ENCODE measurements around the gene PKHD1.
A peak's percentile ranks its signal among the peaks of the same experiment; 100 is the strongest.

The PKHD1 gene

DNA sequence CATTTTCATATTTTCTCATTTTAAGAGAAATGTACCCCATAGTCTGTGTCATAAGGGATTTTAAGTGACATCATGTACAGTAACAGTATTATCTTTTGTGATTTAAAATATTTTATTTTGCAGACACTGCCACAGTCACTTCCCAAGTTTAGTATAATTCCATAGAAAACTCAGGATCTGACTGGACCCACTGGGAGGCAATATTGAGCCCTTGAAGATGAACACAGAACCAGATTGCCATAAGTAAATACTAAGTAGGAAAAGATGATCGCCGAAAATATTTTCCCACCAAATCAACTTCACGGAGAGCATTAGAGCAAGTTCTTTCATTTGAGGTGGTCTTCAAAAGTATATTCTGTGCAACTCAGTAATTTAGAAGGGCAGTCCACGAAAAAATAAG lies 17.6 kb upstream of the PKHD1 start:
- no peak for DNase-seq

- DNase-seq, result no peak
Observed at GRCh38 chr6:52103623-52104022, 16.2 kb upstream of the PKHD1 start.

DNA sequence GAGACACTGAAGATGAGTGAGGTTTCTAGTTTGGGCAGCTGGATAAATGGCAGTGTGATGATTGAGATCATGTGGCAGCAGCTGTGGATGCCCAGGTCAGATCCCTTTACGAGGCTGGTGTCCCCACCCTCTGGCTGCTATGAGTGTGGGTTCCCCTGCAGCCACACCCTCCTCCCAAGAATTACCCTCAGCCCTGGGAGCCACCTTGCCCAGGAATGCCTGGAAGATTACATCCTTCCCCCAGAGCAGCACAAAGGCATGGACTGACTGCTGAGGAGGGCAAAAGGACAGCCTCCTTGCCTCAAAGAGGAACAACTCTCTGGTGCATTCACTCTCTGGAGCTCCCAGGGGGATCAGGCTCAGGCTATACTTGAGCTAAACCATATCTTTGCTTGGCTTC lies 15.0 kb upstream of the PKHD1 start:
- DNase-seq, result no peak

GRCh38 chr6:52098721-52099120 lies 11.3 kb upstream of the PKHD1 start:
- no peak for DNase-seq

DNA sequence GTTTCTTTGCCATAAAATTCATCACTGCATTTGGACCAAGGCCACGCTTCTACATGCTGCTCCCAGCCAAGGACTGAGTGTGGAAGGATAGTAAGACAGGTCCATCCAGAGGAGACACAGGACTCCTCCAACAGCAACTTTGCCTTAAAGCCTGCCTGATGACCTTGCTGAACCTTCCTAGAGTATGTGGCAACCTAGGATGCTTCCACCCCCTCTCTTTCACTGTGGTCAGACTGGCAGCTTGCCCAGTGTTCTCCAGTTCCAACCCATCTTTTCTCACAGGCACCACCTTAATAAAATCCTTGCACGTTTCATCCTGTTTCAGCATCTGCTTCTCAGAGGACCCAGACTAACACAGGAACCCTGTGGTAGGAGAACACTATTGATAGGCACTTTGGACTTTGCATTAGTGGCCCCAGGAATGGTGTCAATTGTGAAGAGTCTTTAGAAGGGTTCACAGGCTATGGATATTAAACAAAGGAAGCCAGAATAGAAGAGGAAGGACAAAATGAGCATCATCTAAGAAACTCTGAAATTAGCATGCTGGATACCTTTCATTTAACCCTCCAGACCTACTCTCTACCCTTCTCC lies 2.4 kb upstream of the PKHD1 start:
- DNase-seq, result no peak

GRCh38 chr6:52086741-52087140 lies 672 bp downstream of the PKHD1 start:
- no peak for DNase-seq

GRCh38 chr6:52081237-52081636 lies 6.2 kb downstream of the PKHD1 start:
- DNase-seq, result no peak

DNA sequence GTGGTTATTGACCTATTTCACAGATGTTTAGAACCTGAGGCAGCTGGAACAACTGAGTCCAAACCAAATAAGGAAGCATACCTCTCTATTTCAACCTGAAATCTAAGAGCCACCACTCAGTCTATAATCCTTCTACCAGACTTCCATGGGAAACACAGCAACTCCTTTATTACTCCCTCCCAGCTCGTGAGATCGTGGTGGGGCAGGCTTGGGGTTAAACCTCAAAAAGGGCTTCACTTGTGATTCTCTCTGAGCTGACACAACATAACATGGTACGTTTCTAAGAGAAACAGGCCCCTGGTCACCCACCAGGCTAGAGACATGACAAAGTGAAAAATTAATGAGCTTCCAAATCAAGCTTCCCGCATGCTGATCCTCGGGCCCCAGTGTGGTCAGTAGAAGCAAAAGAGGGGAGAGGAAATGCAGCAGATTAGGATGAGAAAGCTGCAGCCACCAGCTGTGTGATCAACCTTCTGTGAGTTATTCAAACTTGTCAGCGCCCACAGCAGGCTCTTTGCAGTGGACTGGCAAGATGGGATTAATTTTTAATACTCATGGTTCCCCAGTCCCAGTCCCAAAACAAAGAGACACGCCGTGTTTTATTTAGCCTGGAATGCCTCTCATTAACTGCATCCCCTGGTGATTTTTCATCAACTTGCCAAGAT lies 9.3 kb downstream of the PKHD1 start:
- no peak for DNase-seq

- no peak for DNase-seq
Observed at GRCh38 chr6:52077180-52077884, 10.1 kb downstream of the PKHD1 start.

DNA sequence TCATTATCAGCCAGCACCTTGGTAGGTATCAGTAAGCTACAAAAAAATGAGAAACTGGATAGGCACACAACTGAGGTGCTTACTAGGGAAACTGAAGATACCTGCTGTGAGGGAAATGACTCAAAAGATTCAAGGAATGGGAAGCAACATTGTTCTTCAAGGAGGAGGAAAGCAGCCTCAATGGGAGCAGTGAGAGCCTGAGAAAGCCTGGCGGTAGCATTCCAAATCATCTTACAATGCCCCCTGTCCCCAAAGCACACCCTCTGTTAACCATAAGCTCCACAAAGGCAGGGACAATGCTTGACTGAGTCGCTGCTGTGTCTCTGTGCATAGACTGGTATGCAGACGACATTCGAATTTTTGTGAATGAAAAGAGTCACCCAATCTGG lies 10.6 kb downstream of the PKHD1 start:
- no peak for DNase-seq

DNA sequence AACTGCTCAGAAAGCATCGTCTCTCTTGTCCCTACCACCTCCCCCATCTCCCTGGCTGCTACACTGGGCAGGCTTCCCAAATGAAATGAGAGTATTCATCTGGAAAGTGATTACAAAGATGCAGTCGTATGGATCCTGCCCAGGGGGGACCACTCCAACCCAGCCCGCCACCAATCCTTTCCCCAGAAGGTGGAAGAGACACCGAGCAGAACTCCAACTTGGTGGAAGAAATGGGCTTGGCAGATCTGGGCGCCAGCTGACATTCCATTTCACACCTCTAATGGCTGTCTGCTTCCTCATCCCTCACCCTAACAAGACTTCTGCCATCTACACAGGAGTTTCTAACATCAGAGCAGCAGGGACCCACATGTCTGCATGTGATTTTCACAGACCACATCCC lies 12.7 kb downstream of the PKHD1 start:
- no peak for DNase-seq

- no peak for DNase-seq
Observed at GRCh38 chr6:52074155-52074554, 13.3 kb downstream of the PKHD1 start.

- DNase-seq, result no peak
Observed at GRCh38 chr6:52065621-52066020, 21.8 kb downstream of the PKHD1 start.

GRCh38 chr6:52063584-52064344 lies 23.6 kb downstream of the PKHD1 start:
- DNase-seq, result peak; percentile 58

GRCh38 chr6:52061481-52061880 lies 25.9 kb downstream of the PKHD1 start:
- no peak for DNase-seq

DNA sequence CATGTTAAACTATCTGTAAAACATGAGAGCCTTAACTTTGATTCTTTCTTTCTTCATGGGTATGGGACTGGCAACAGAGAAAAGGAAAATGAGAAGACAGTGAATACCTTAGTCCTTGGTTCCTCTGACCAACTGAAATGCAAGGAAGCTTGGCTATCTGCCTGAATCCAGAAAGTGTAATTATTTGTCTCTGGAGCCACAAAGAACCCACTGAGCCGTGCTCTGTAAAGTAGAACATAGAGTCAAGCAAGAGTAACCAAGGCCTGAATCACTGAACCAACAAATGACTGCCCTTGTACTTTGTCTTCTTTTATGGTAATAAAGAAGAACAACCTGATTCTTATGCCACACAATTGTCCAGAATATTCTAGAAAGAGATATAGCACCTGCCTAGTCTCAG lies 27.6 kb downstream of the PKHD1 start:
- no peak for DNase-seq

DNA sequence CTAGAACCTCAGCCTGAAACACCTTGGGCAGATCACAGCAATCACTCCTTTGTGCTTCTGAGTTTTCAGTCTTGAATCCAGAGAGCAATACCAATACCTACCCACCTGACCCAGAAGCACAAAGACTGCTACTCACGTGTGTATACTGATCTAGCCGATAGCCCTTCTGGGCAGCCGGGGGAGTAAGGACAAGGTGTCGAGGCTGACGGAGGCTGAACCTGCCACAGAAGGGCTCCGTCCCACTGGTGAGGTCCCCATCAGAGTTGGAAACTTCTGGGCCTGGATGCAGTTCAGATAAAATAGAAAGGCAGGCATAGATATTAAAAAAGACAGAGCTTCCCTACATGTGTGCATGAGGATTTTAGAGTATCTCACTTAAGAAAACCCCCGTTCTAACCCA lies 32.0 kb downstream of the PKHD1 start:
- DNase-seq, result no peak

- DNase-seq, result no peak
Observed at GRCh38 chr6:52053038-52053695, 34.2 kb downstream of the PKHD1 start.

- no peak for DNase-seq
Observed at GRCh38 chr6:52050051-52050405, 37.4 kb downstream of the PKHD1 start.

DNA sequence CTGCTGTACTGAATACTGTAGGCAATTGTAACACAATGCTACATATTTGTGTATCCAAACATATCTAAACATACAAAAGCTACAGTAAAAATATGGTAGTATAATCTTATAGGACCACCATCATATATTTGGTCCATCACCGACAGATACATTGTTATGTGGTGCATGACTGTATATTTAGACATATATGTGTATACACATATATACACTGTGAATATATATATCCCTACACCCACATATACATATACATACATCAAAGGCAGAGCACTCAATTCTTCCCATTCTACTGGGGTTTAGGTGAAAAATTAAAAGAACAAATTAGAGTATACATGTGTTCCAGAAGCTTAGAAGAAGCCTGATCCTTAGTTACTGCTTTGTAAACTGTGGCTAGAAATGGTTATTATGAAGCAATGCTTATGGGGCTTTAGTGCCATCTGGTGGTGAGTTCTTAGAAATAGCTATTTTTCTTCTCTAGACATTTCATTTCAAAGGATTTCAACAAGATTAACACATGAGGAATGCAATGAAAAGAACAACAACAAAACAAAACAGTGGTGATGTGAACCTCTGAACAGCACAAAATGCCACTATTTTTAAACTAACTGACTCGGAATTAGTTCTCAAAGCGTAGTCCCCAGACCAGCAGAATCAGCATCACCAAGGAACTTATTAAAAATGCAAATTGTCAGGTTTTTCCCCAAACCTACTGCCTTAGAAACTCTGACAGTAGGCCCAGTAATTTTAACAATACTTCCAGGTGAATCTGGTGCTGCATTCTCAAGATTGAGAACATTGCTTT lies 38.0 kb downstream of the PKHD1 start:
- peak; percentile 35 for DNase-seq

- no peak for DNase-seq
Observed at GRCh38 chr6:52046456-52046855, 41.0 kb downstream of the PKHD1 start.

DNA sequence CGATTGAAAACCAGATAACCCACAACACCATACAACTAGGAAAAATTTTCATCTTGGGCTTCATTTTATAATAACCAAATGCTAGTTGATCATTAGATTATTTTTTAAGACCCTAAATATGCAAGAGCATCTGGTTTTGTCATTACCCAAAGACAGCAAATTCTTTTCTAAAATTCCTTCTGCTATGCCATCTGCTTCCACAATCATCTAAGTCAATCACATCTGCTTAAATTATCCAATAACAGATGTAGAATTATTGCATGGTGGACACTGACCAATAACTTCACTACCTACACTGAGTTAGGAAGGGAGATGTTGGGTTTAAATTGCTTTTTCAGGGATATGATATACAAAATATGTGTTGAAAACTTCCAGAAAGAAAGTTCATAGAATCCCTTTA lies 41.9 kb downstream of the PKHD1 start:
- DNase-seq, result no peak
